ENCODE data around the gene MED17.

DNA sequence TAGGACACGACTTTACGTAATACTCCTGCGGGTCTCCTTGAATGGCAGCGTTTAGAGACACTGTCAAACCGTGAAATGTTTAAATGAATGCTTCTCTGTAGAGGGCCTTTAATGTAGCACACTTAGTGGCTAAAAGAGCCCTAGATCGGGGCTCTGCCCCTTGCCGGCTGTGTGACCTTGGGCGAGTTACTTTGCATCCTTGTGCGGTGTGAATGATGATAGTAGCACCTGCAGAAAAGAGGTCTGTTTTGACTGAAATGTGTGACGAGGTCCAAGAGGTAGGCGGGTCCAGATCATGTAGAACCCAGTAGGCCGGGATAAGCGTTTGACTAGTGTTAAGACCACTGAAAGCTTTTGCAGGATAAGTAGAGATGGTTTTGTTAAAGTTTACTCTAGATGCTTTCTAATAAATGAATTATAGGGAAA, 866 bp downstream of the MED17 start:
- TF ChIP-seq, protein P1, sequence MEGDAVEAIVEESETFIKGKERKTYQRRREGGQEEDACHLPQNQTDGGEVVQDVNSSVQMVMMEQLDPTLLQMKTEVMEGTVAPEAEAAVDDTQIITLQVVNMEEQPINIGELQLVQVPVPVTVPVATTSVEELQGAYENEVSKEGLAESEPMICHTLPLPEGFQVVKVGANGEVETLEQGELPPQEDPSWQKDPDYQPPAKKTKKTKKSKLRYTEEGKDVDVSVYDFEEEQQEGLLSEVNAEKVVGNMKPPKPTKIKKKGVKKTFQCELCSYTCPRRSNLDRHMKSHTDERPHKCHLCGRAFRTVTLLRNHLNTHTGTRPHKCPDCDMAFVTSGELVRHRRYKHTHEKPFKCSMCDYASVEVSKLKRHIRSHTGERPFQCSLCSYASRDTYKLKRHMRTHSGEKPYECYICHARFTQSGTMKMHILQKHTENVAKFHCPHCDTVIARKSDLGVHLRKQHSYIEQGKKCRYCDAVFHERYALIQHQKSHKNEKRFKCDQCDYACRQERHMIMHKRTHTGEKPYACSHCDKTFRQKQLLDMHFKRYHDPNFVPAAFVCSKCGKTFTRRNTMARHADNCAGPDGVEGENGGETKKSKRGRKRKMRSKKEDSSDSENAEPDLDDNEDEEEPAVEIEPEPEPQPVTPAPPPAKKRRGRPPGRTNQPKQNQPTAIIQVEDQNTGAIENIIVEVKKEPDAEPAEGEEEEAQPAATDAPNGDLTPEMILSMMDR (IDR thresholded peaks at IDR 0.05; ENCODE audit: insufficient read depth, low read length, poor library complexity, severe bottlenecking) = no peak
- TF ChIP-seq EZH2phosphoT487 (conservative IDR thresholded peaks at IDR 0.05; ENCODE audit: low read length) = no peak

Measured in SU-DHL-6 (cell line).